ENCODE results near the gene SLC35G6. TPM values are rescaled to one million over a fixed set of nuclear protein-coding genes. Genes with fewer than 3 reads are reported as not detected.

SLC35G6 gene
- total RNA-seq, 6 experiments from 2014 or later, result not detected

DNA sequence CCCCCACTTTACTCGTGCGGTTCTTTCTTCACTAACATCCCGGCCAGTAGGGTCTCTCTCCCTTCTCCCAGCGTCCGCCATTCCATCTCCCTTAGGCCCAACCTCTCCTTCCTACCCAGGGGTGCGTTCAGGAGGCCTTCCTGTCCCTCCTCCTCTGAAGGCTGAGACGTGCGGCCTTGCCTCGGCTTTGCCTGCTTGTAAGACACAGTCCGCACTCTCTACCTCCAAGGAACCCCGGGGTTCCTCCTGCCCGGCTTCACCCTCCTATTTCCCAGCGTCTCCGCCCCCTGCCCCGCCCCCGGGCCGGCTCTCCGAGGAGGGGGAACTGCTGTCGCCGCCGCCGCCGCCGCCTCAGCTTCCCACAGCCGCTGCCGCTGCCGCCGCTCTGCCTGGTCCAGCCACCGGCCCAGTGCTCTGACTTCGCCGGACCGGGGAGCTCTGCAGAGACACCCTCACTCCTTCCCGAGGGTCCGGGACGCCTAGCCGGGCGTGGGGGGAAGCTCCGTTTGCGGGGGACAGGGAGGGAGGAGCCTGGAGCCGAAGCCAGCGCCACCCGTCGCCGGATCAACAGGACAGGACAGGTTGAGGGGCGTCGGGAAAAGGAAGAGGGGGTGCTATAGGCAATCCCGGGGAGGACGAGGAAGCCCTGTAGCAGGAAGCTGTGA is 43.2 kb upstream of the SLC35G6 start:
- peaks cover 18% of the 10 kb centered on the region for H3K27me3 Mint-ChIP-seq (ENCODE audit: insufficient read depth)
- TF ChIP-seq, protein P1, sequence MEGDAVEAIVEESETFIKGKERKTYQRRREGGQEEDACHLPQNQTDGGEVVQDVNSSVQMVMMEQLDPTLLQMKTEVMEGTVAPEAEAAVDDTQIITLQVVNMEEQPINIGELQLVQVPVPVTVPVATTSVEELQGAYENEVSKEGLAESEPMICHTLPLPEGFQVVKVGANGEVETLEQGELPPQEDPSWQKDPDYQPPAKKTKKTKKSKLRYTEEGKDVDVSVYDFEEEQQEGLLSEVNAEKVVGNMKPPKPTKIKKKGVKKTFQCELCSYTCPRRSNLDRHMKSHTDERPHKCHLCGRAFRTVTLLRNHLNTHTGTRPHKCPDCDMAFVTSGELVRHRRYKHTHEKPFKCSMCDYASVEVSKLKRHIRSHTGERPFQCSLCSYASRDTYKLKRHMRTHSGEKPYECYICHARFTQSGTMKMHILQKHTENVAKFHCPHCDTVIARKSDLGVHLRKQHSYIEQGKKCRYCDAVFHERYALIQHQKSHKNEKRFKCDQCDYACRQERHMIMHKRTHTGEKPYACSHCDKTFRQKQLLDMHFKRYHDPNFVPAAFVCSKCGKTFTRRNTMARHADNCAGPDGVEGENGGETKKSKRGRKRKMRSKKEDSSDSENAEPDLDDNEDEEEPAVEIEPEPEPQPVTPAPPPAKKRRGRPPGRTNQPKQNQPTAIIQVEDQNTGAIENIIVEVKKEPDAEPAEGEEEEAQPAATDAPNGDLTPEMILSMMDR (IDR thresholded peaks at IDR 0.05), result no peak
- H3K36me3 Mint-ChIP-seq (ENCODE audit: low read depth), result no peaks in the 10 kb centered on the region; the same call in 1 of the 2 replicates
- DNase-seq, result no peak
- peak overlapping the region; percentile 71 for H3K4me3 Mint-ChIP-seq
- H3K4me1 Mint-ChIP-seq (ENCODE audit: low read depth), result peaks cover 37% of the 10 kb centered on the region
- H3K9me3 Mint-ChIP-seq, result no peaks in the 10 kb centered on the region
- no peak overlapping the region for H3K27ac Mint-ChIP-seq

DNA sequence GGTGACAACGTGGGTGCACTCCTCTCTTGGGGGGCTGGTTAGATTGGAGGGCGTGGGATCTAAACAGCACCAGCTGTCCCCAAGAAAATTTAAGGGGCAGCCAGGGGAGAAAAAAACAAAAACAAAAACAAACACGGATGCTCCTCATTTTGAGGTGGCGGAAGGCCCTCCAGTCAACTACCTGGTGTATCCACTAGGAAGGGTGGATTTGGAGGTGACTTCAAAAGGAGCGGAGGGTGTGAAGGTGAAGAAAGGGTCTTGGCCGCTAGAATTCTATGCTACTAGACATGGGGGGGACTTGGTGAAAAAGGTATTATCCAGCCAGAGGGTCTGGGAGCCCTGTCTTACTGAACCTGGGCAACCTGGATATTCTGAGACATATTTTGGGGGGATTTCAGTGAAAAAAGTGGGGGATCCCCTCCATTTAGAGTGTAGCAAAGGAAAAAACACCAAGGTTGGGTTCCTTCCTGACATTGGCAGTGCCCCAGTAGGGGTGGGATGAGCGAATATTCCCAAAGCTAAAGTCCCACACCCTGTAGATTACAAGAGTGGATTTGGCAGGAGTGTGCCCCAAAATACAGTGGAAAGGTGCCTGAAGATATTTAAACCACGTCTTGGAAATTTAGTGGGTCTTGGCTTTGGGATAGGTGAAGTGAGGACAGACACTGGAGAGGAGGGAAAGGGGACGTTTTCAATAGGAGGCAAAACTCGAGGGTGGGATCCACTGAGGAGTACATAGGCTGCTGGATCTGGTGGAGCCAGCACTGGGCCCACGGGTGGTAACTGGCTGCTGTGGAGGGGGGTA is 42.4 kb upstream of the SLC35G6 start:
- no peaks in the 10 kb centered on the region for H3K9me3 Mint-ChIP-seq
- peaks cover 42% of the 10 kb centered on the region for H3K4me1 Mint-ChIP-seq (ENCODE audit: low read depth)
- DNase-seq, result no peak
- H3K27ac Mint-ChIP-seq, result no peak overlapping the region
- no peaks in the 10 kb centered on the region; the same call in 1 of the 2 replicates for H3K36me3 Mint-ChIP-seq (ENCODE audit: low read depth)
- peaks cover 18% of the 10 kb centered on the region for H3K27me3 Mint-ChIP-seq (ENCODE audit: insufficient read depth)
- TF ChIP-seq, protein P1 (IDR thresholded peaks at IDR 0.05), result no peak
- peak overlapping the region; percentile 7; the same call in 1 of the 2 replicates for H3K4me3 Mint-ChIP-seq

DNA sequence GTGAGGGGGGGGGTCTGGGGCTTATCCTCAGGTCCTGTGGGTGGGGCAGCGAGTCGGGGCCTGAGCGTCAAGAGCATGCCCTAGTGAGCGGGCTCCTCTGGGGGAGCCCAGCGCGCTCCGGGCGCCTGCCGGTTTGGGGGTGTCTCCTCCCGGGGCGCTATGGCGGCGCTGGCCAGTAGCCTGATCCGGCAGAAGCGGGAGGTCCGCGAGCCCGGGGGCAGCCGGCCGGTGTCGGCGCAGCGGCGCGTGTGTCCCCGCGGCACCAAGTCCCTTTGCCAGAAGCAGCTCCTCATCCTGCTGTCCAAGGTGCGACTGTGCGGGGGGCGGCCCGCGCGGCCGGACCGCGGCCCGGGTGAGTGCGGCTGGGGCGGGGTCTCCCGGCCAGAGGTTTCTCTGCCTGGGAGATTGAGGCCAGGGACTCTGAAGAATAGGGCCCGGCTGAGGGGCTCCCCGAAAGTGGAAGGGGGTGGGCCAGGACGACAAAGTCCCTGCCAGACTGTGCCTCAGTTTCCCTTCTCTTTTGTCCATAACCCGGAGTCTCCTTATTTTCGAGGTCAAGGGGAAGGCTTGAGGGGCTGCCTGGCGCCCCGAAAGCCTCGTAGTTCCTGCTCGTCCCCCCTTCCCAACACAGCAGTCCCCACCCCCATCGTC is 41.7 kb upstream of the SLC35G6 start, which contains the start of gene FGF11:
Gene FGF11, plus strand, starts transcription at position 51 of the 651 bp plus-strand sequence. Its CDS starts 109 bp downstream, at position 160.
- peaks cover 18% of the 10 kb centered on the region for H3K27me3 Mint-ChIP-seq (ENCODE audit: insufficient read depth)
- no peak for DNase-seq
- peak within 1 kb of the TSS; percentile 36; the same call in 1 of the 2 replicates for H3K4me3 Mint-ChIP-seq
- H3K9me3 Mint-ChIP-seq, result no peaks in the 10 kb centered on the region
- peaks cover 48% of the 10 kb centered on the region for H3K4me1 Mint-ChIP-seq (ENCODE audit: low read depth)
- H3K27ac Mint-ChIP-seq, result no peak within 1 kb of the TSS
- TF ChIP-seq, protein P1 (IDR thresholded peaks at IDR 0.05), result no peak
- no peaks in the 10 kb centered on the region; the same call in 1 of the 2 replicates for H3K36me3 Mint-ChIP-seq (ENCODE audit: low read depth)

DNA sequence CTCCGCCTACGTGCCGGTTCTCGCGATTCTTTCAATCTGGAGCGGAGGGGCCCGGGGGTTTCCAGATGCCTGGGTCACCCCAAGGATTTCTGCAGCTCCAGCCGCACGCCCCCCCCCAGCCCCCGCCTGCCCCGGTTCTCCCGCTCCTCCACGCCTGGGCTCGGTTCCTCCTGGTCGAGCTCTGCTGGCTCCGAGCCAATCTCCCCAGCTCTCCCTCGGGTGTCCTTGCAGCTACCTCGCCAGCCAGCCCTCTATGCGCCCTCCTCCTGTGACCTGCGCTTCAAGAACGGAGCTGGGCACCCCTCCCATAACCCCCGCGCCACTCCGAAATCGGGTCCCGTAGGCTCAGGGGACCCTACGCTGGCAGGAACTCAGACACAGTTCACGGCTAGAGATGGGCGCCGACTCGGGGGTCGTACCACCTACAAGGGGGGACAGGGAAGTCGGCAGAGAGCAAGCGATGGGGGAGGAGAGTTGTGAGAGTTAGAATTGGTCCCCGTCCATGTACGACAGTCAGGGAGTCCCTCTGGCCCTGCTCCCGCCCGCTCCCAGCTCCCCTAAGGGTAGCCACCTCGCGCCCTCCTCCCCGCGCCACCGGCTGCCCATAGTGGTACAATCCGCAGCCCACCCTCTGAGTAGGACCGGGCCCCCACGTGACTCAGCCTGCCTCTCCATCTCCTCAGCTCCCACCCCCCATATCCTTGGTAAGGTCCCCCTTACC is 41.0 kb upstream of the SLC35G6 start:
- Mint-ChIP-seq H3K36me3 (ENCODE audit: low read depth) (no peaks in the 10 kb centered on the region; the same call in 1 of the 2 replicates), H3K27ac (no peak overlapping the region), H3K4me3 (peak overlapping the region; percentile 36; the same call in 1 of the 2 replicates), H3K9me3 (no peaks in the 10 kb centered on the region), H3K27me3 (ENCODE audit: insufficient read depth) (peaks cover 20% of the 10 kb centered on the region), H3K4me1 (ENCODE audit: low read depth) (peaks cover 46% of the 10 kb centered on the region)
- TF ChIP-seq, protein P1 (IDR thresholded peaks at IDR 0.05), result no peak
- DNase-seq, result no peak

DNA sequence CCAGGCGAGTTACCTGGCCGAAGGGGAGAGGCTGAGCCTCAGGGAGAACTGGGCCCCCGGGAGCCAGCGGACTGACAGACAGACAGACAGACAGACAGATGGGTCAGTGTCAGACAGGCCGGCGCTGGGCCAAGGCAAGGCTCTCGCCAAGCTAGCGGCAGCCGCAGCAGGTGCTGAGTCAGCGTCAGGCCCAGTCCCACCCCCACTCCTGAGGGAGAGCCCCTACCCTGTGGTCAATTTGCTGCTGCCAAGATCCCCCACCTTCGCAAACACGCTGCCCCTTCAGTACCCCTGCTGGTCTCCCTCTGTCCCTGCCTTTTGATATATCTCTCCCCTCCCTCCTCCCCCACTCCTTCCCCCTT is 40.4 kb upstream of the SLC35G6 start:
- Mint-ChIP-seq H3K27me3 (ENCODE audit: insufficient read depth) (peaks cover 25% of the 10 kb centered on the region), H3K9me3 (no peaks in the 10 kb centered on the region), H3K36me3 (ENCODE audit: low read depth) (no peaks in the 10 kb centered on the region; the same call in 1 of the 2 replicates), H3K4me1 (ENCODE audit: low read depth) (peaks cover 48% of the 10 kb centered on the region), H3K4me3 (no peak overlapping the region; the same call in 1 of the 2 replicates), H3K27ac (no peak overlapping the region)
- TF ChIP-seq, protein P1 (IDR thresholded peaks at IDR 0.05), result peak; percentile 13; the same call in 1 of the 2 replicates
- no peak for DNase-seq
